HG03039 (cell line): ENCODE data around the gene SLMAP.

Source experiments
- ATAC-seq: cut with Tn5 transposase; IDR thresholded peaks from one replicate; pipeline ENCODE4 v1.9.1; 2021; ENCODE audit warnings: mild to moderate bottlenecking, moderate library complexity; ENCODE audit not compliant: unreplicated experiment

The SLMAP gene

DNA sequence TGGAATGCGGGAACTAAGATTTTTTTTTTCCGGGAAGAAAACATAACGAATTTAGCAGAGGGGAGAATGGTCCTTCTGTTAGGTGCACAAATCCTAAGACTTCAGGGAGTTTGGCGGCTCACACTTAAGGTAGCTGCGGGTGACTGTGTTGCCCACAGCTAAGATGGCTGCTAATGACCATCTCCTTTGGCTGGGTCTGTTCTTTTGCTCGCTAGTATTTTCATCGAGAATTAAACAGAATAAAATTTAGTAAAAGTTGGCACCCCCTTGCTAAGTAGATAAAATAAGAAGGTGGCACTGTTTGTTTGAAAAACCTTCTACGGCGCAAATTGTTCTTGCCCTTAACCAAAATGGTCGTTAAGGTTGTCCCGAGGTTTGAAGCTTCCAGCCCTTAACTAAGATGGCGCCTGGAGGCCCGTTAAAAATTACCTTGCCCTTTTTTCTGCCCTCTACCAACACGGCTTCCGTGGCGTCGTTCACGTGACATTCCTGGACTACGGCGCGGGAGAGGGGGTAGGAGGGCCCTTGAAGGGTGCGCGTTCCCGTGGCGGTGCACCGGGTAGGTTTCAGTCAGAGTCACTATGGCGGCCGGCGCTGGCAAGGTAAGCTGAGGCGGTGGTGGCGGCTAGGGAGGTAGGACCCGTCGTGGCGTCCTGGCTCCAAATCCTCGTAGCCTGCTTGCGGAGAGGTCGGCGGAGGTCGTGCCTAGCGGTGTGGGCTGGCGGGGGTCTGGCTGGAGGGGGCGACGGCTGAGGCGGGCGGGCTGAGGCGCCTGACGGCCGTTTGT, at the start of gene SLMAP:
TSS of gene SLMAP (plus strand) at position 569 of the 787 bp plus-strand sequence. CDS start 1,343 bp downstream, outside the sequence.
- ATAC-seq: peak; percentile 89

GRCh38 chr3:57706462-57706861, 49.6 kb upstream of the SLMAP start:
- ATAC-seq: no peak

GRCh38 chr3:57709031-57709430, 47.1 kb upstream of the SLMAP start:
- ATAC-seq: no peak

- ATAC-seq: no peak
Measured at GRCh38 chr3:57709559-57709958, 46.5 kb upstream of the SLMAP start.

DNA sequence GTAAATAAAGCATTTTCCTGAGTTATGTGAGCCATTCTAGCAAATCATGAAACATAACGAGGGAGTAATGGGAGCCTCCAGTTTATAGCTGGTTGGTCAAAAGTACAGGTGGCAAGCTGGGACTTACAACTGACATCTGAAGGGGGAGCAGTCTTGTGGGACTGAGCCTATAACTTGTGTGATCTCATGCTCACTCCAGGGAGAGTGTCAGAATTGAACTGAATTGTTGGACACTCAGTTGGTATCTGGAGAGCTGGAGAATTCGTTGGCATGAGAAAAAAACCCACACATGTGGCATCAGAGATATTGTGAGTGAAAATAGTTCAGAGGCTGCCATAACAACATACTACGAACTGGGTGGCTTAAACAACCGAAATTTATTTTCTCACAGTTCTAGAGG, 40.4 kb upstream of the SLMAP start:
- ATAC-seq: no peak

DNA sequence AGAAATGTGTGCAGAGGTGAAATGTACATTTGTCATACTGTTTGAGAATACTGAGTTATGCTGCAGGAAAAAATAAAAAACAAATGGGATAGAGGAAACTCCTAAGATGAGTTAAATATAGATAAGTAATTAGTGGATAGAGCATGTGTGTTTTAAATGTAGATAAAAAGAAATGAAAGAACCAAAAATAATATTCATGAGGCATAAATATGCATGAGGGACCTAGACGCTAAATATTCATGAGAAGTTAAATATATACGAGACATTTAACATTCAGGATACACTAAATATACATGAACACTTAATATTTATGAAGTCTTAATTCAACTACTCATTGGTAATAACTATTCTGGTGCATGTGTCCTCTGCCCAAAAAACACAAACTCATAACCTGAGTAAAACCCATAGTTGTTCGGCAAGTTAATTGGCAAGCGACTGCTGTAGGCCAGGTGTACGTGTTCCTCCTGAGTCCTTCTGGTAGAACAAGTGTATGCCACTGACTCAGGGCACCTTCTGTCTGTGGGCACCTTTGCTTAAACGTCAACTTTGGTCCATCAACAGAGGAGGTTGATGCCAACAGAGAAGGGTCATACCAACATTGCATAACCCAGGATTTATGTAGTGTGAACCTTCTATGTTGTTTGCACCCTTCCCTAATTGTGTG, 38.8 kb upstream of the SLMAP start:
- no peak for ATAC-seq

DNA sequence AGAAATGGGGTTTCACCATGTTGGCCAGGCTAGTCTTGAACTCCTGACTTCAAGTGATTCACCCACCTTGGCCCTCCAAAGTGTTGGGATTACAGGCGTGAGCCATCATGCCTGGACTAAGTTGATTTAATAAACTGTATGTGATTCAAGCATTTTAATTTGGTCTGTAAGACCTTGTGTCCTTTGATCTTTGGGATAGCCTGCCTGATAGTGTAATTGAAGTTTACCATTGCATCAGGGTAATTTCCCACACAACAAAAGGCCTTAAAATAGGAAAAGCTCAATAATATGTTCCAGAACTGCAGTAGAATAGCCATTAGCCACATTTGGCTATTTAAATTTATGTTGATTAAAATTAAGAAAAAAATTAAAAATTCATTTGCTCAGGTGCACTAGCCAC, 38.0 kb upstream of the SLMAP start:
- ATAC-seq: no peak

DNA sequence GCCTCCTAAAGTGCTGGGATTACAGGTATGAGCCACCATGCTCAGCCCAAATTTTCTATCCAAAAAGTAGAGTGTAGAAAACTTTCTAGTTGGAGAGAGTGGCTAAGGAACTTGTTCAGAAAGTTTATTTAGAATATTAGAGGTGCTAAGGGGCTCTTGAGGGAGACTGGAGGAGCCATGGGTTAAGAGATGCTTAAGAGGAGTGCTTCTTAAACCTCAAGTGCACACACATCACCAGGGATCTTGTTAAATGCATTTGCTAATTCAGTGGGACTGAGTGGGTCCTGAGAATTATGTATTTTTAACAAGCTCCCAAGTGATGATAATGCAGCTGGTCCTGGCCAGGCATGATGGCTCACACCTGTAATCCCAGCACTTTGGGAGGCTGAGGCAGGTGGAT, 29.7 kb upstream of the SLMAP start:
- ATAC-seq: no peak

DNA sequence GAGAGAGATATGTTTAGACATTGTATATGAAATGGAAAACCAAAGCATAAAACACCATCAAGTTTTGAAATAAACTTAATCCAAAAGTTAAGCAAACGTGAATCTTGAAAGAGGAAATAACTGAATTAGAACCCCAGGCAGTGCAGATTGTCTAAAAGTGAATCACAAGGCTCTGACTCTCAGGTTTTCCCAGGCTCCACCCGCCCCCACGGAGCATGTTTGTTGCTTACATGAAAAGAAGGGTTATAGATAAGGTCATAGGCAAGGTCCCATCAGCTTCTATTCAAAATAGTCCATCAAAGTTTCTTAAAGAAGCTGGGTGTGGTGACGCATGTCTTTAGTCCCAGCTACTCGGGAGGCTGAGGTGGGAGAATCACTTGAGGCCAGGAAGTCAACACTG, 29.0 kb upstream of the SLMAP start:
- ATAC-seq: no peak

GRCh38 chr3:57729334-57730045, 26.6 kb upstream of the SLMAP start:
- no peak for ATAC-seq

- no peak for ATAC-seq
Measured at GRCh38 chr3:57730682-57731081, 25.4 kb upstream of the SLMAP start.

- ATAC-seq: no peak
Measured at GRCh38 chr3:57731311-57731710, 24.8 kb upstream of the SLMAP start.

- no peak for ATAC-seq
Measured at GRCh38 chr3:57733790-57734189, 22.3 kb upstream of the SLMAP start.

DNA sequence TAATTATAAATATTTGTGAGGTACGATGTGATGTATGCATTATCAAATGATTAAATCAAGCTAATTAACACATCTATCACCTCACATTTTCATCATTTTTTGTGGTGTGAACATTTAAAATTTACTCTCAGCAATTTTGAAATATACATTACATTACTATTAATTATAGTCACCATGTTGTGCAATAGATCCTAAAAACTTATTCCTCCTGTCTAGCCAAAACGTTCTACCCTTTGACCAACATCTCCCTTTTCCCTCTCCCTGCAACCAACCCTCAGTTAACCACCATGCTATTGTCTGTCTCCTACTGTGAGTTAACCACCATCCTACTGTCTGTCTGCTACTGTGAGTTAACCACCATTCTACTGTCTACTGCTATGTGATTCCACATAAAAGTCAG, 20.7 kb upstream of the SLMAP start:
- no peak for ATAC-seq

DNA sequence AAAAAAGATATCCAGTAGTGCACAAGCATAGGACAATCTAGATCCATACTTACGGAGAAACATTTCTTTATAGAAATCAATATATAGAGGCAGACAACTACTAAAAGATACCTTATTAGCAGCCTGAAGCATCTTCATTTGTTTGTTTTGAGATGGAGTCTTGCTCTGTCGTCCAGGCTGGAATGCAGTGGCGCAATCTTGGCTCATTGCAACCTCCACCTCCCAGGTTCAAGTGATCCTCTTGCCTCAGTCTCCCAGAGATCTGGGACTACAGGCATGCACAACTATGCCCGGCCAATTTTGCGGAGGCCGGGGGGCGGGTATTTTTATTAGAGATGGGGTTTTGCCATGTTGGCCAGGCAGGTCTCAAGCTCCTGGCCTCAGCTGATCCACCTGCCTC, 18.3 kb upstream of the SLMAP start:
- no peak for ATAC-seq

- no peak for ATAC-seq
Measured at GRCh38 chr3:57738391-57738790, 17.7 kb upstream of the SLMAP start.

DNA sequence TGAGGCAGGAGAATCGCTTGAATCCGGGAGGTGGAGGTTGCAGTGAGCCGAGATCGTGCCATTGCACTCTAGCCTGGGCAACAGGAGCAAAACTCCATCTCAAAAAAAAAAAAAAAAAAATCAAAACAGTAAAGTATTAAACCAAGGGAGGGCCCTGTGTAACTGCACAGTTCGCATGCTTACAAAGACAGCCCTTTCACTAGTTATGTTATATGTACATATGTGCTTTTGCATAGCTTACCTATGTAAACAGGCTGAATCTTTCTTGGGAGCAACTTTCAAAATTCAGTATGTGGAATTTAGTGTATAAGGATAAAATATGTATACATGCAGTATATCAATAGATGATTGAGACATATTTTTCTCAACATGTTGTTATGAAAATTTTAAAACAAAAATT, 16.1 kb upstream of the SLMAP start:
- no peak for ATAC-seq

- ATAC-seq: no peak
Measured at GRCh38 chr3:57743496-57743895, 12.6 kb upstream of the SLMAP start.

DNA sequence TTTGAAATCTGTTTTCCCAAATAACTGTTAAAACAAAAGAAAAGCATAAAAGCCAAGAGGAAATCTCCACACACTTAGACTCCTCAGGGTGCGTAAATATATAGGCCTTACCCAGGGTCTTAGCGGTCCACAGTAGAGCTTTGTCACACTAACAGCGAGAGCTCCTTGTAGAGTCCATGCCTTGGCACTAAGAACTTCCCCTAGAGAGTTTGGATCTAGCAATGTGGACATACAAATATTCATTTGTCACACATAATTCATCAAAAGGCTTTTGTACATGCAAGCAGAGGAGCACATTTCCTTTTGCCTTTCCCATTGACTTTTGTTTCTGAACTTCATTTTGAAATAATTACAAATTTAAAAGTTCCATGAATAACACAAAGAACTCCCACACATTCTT, 11.0 kb upstream of the SLMAP start:
- no peak for ATAC-seq

GRCh38 chr3:57746156-57747010, 9.7 kb upstream of the SLMAP start:
- ATAC-seq: no peak

GRCh38 chr3:57749542-57749941, 6.6 kb upstream of the SLMAP start:
- no peak for ATAC-seq
